A549 (cell line): ENCODE results near the gene MEGF6. TPM values are rescaled to one million over a fixed set of nuclear protein-coding genes. Genes with fewer than 3 reads are reported as not detected.

ENCODE experiments used
- ATAC-seq, 2 experiments: fragments of 200-7000 bp in 1 of 2; fragments of >200 bp in 1 of 2; cut with Nextera tagmentation in 1 of 2; cut with Tn5 transposase in 1 of 2; 3 replicates each; pipeline versions ENCODE4 v1.8.0 to v1.9.1; 2018 to 2020; ENCODE audit warnings: mild to moderate bottlenecking in 1 of 2, moderate library complexity in 1 of 2
- CTCF ChIA-PET: fragments of 300-600 bp; sonication (Branson Sonifier 250); formaldehyde crosslinking; extraction: SDS; loops from one replicate; lab custom pipeline; 2021; ENCODE audit warnings: antibody characterized with exemption, inconsistent platforms; lab: Yijun Ruan, JAX
- POLR2A ChIA-PET: fragments of 350-600 bp; formaldehyde crosslinking; extraction: SDS; loops from one replicate; lab custom pipeline; 2021; ENCODE audit warnings: antibody characterized with exemption, inconsistent platforms; lab: Yijun Ruan, JAX
- DNase-seq, 2 experiments: peaks; one replicate each; pipeline versions ENCODE4 v3.0.0 to v3.0.0-alpha.2; 2011 to 2016; ENCODE audit warnings: low read depth in 1 of 2, low spot score in 1 of 2
- FAIRE-seq: peaks from 2 replicates; lab custom pipeline; 2011; peaks lifted over from hg19 to GRCh38; lab: Jason Lieb, UNC
- H3K27ac ChIP-seq, 2 experiments: fragments of >200 bp; sonication (Bioruptor Twin); formaldehyde crosslinking; 3 replicates each; pipeline ENCODE4 v1.5.1; 2016 to 2017
- H3K4me1 ChIP-seq: fragments of >200 bp; sonication (Bioruptor Twin); formaldehyde crosslinking; 3 replicates; pipeline ENCODE4 v1.6.1; 2016
- H3K4me2 ChIP-seq: fragments of >200 bp; sonication (Bioruptor Twin); formaldehyde crosslinking; 3 replicates; pipeline ENCODE4 v1.6.1; 2016
- H3K4me3 ChIP-seq: fragments of >200 bp; sonication (Bioruptor Twin); formaldehyde crosslinking; 3 replicates; pipeline ENCODE4 v1.5.1; 2016
- H3K9me3 ChIP-seq: fragments of >200 bp; sonication (Bioruptor Twin); formaldehyde crosslinking; 3 replicates; pipeline ENCODE4 v1.6.1; 2016
- CBX2 ChIP-seq: fragments of 200-600 bp; sonication (generic); IDR thresholded peaks from 2 replicates; pipeline ENCODE4 v1.6.1; 2016; ENCODE audit warnings: low read depth, mild to moderate bottlenecking, borderline replicate concordance
- CHD2 ChIP-seq: fragments of 150-350 bp; IDR thresholded peaks from 2 replicates; pipeline ENCODE4 v1.6.1; 2014; ENCODE audit warnings: low read length; ENCODE audit not compliant: partially characterized antibody
- FOSL2 ChIP-seq, 2 experiments: fragments of 450-650 bp in 1 of 2; fragments of >200 bp in 1 of 2; sonication (Bioruptor Twin) in 1 of 2; formaldehyde crosslinking; IDR thresholded peaks; 2 replicates each; pipeline versions ENCODE4 v1.5.0 to v1.6.1; 2016 to 2020; ENCODE audit warnings: mild to moderate bottlenecking in 1 of 2, moderate library complexity in 1 of 2
- FOXS1 ChIP-seq: fragments of 250-450 bp; sonication (Bioruptor Pico); IDR thresholded peaks from 2 replicates; pipeline ENCODE4 v1.5.0; 2020; ENCODE audit warnings: mild to moderate bottlenecking, moderate library complexity
- GATA3 ChIP-seq: IDR thresholded peaks from 2 replicates; pipeline ENCODE4 v1.6.1; 2012; ENCODE audit warnings: borderline replicate concordance
- HDAC2 ChIP-seq: fragments of 200-600 bp; sonication (generic); IDR thresholded peaks from 2 replicates; pipeline ENCODE4 v1.6.1; 2016
- HEYL ChIP-seq: fragments of 250-450 bp; sonication (Bioruptor Pico); IDR thresholded peaks from 2 replicates; pipeline ENCODE4 v1.8.0; 2021; ENCODE audit warnings: mild to moderate bottlenecking, moderate library complexity
- JUNB ChIP-seq: fragments of >200 bp; sonication (Bioruptor Twin); formaldehyde crosslinking; IDR thresholded peaks from 2 replicates; pipeline ENCODE4 v1.6.1; 2016
- KDM1A ChIP-seq: fragments of 200-600 bp; sonication (generic); IDR thresholded peaks from 2 replicates; pipeline ENCODE4 v1.6.1; 2016; ENCODE audit warnings: low read depth, mild to moderate bottlenecking
- MAFK ChIP-seq: fragments of 450-650 bp; IDR thresholded peaks from 2 replicates; pipeline ENCODE4 v1.6.1; 2014; ENCODE audit not compliant: partially characterized antibody
- MYC ChIP-seq: IDR thresholded peaks from 2 replicates; pipeline ENCODE4 v1.6.1; 2012; ENCODE audit warnings: mild to moderate bottlenecking, inconsistent platforms, low read length, improper control_type of control experiment, borderline replicate concordance
- NPAS2 ChIP-seq: fragments of 250-450 bp; sonication (Bioruptor Pico); IDR thresholded peaks from 2 replicates; pipeline ENCODE4 v1.8.0; 2022; ENCODE audit warnings: mild to moderate bottlenecking, moderate library complexity, borderline replicate concordance
- NR3C1 ChIP-seq: fragments of >200 bp; sonication (Bioruptor Twin); formaldehyde crosslinking; IDR thresholded peaks from 3 replicates; pipeline ENCODE4 v1.6.1; 2017
- PHF8 ChIP-seq: fragments of 200-600 bp; sonication (generic); IDR thresholded peaks from 2 replicates; pipeline ENCODE4 v1.6.1; 2016; ENCODE audit warnings: low read depth, mild to moderate bottlenecking, antibody characterized with exemption, moderate library complexity, borderline replicate concordance
- POLR2A ChIP-seq: IDR thresholded peaks from 2 replicates; pipeline ENCODE4 v1.6.1; 2012; ENCODE audit warnings: mild to moderate bottlenecking, low read length
- RARB ChIP-seq: fragments of 250-450 bp; sonication (Bioruptor Pico); IDR thresholded peaks from 2 replicates; pipeline ENCODE4 v1.8.0; 2021; ENCODE audit warnings: mild to moderate bottlenecking, moderate library complexity
- RFX5 ChIP-seq: fragments of 450-650 bp; IDR thresholded peaks from 2 replicates; pipeline ENCODE4 v1.7.1; 2014; ENCODE audit warnings: antibody characterized with exemption, mild to moderate bottlenecking, moderate library complexity
- TFCP2L1 ChIP-seq: fragments of 250-450 bp; sonication (Bioruptor Pico); IDR thresholded peaks from 2 replicates; pipeline ENCODE4 v1.5.0; 2021; ENCODE audit warnings: mild to moderate bottlenecking
- ZNF302 ChIP-seq: fragments of 250-450 bp; sonication (Bioruptor Pico); IDR thresholded peaks from 2 replicates; pipeline ENCODE4 v1.9.0; 2021; ENCODE audit warnings: inconsistent platforms, mild to moderate bottlenecking, moderate library complexity
- ZSCAN20 ChIP-seq: fragments of 250-450 bp; sonication (Bioruptor Pico); IDR thresholded peaks from 2 replicates; pipeline ENCODE4 v1.8.0; 2022; ENCODE audit warnings: mild to moderate bottlenecking, moderate library complexity
- WGBS: methylation state at CpG from one replicate; pipeline ENCODE4 v1.1.6; 2017; ENCODE audit errors: missing lambda C conversion rate; 5-methylcytosine and 5-hydroxymethylcytosine counted together
- polyA plus RNA-seq, 4 experiments: library from polyadenylated mRNA; depleted of rRNA in 3 of 4; stranded (reverse); fragments of >200 nt; fragmentation: RNase III in 1 of 4; extraction: RNeasy Plus Mini Kit Qiagen cat#74134 plus additional on column Dnase treatment in 1 of 4; gene quantifications; 2 replicates in 3 of 4; 3 replicates in 1 of 4; pipeline ENCODE4 v1.2.3, GENCODE V29; 2011 to 2017
- TF ChIP-seq, protein P1 (sequence below): fragments of >200 bp; sonication (Bioruptor Twin); formaldehyde crosslinking; IDR thresholded peaks from 3 replicates; pipeline ENCODE4 v1.5.1; 2016
- TF ChIP-seq, protein P2 (sequence below): IDR thresholded peaks from 2 replicates; pipeline ENCODE4 v1.6.1; 2012; ENCODE audit warnings: low read depth, borderline replicate concordance

The MEGF6 gene
- polyA plus RNA-seq, 2 of the 4 experiments (the other 2 are of a cell fraction) = 0.66 to 13.7 TPM

DNA sequence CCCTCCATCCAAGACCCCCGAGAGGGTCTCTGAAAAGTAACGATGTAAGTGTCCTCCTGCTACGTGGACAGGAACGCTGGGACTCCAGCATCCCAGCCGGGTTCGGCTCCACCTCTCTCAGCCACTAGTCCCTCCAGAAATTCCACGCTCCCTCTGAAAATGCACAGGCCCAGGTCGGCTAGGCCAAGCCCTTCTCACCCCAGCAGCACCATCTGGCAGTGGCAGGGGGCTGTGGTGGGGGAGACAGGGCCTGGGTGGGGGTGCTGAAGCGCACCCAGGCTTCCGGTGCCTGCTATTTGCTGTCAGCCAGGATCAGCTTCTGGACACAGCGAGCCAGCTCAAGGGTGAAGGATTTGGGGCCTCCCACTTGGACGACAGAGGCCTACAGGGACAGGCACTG, 83.5 kb downstream of the MEGF6 start:
- Histone ChIP-seq H3K4me3 (no peak overlapping the region), H3K9me3 (no peaks in the 10 kb centered on the region), H3K4me1 (peaks cover 12% of the 10 kb centered on the region; the same call in 1 of the 3 replicates), H3K4me2 (no peak overlapping the region), H3K27ac (no peak overlapping the region)
- ChIA-PET POLR2A (no interaction called here), CTCF (interaction anchor here (1.2 to 3.4 kb wide), 5 partner anchors 9 to 74 kb away, joined by 3 to 10 read pairs (median 5); no protein-coding TSS in a partner anchor)
- TF ChIP-seq CBX2 = no peak
- no peak for TF ChIP-seq RARB (CRISPR knock-in tag)
- TF ChIP-seq KDM1A = no peak
- TF ChIP-seq NR3C1 = no peak
- no peak for TF ChIP-seq HEYL (CRISPR knock-in tag)
- TF ChIP-seq PHF8 = no peak
- no peak for TF ChIP-seq FOXS1 (CRISPR knock-in tag)
- no peak for TF ChIP-seq GATA3
- no peak for TF ChIP-seq JUNB
- TF ChIP-seq FOSL2 (IDR thresholded peaks at IDR 0.05) = no peak
- TF ChIP-seq FOSL2 (CRISPR knock-in tag; IDR thresholded peaks at IDR 0.05) = no peak
- no peak for TF ChIP-seq ZSCAN20 (CRISPR knock-in tag)
- TF ChIP-seq CHD2 = no peak
- no peak for TF ChIP-seq MYC
- no peak for TF ChIP-seq NPAS2
- TF ChIP-seq HDAC2 = no peak
- no peak for TF ChIP-seq TFCP2L1 (CRISPR knock-in tag)
- TF ChIP-seq, protein P1, sequence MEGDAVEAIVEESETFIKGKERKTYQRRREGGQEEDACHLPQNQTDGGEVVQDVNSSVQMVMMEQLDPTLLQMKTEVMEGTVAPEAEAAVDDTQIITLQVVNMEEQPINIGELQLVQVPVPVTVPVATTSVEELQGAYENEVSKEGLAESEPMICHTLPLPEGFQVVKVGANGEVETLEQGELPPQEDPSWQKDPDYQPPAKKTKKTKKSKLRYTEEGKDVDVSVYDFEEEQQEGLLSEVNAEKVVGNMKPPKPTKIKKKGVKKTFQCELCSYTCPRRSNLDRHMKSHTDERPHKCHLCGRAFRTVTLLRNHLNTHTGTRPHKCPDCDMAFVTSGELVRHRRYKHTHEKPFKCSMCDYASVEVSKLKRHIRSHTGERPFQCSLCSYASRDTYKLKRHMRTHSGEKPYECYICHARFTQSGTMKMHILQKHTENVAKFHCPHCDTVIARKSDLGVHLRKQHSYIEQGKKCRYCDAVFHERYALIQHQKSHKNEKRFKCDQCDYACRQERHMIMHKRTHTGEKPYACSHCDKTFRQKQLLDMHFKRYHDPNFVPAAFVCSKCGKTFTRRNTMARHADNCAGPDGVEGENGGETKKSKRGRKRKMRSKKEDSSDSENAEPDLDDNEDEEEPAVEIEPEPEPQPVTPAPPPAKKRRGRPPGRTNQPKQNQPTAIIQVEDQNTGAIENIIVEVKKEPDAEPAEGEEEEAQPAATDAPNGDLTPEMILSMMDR = no peak
- TF ChIP-seq MAFK = no peak
- no peak for TF ChIP-seq POLR2A
- DNase-seq (no peak), ATAC-seq (no peak), FAIRE-seq (no peak)
- 86% methylated on average over 5 of the region's 12 CpGs for WGBS

DNA sequence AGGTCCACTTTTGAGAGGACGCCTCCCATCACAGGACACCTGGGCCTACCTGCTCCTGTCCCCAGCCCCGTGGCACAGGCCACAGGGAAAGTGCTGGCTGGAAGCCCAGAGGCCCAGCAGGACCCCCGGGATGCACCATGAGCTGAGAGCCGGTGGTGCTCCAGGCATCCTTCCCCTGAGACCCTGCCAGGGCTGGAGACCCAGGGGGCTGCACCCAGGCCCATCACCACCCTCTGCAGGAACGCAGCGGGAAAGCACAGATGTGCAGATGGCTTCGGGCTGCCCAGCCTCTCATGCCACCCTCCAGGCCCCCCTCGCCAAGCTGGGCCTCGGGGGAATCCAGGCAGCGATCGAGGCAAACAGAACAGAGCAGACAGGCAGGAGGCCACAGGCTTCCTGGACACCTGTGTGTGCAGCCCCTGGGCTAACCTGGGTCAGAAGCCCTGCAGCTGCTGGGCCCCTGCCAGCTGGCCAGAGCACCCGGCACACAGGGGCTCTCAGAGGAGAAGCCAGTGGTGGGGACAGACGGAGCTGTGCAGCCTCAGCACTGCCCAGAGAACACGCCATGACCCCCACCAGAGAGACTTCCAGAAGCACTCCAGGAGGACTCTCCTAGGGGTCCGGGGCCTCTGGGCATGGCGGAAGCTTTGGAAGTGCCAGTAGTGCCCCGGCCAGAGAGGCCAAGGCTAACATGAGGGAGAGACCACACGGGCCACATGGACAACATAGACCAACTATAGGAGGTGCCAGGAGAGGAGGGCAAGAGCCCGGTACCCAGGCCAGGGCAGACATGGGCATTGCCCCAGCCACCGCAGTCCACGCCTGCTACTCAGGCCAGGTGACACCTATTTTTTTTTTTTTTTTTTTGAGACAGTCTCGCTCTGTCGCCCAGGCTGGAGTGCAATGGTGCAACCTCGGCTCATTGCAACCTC, 85.5 kb downstream of the MEGF6 start:
- Histone ChIP-seq H3K4me1 (peaks cover 12% of the 10 kb centered on the region; the same call in 1 of the 3 replicates), H3K27ac (no peak overlapping the region), H3K9me3 (no peaks in the 10 kb centered on the region), H3K4me2 (no peak overlapping the region), H3K4me3 (no peak overlapping the region)
- ChIA-PET POLR2A (no interaction called here), CTCF (interaction anchor here (0.7 to 1.8 kb wide), 4 partner anchors 7 to 547 kb away, joined by 3 to 7 read pairs (median 6); no protein-coding TSS in a partner anchor)
- WGBS = 89% methylated on average over 14 of the region's 24 CpGs
- no peak for FAIRE-seq
- ATAC-seq = no peak
- DNase-seq = no peak
- TF ChIP-seq FOXS1 (CRISPR knock-in tag) = no peak
- TF ChIP-seq RFX5 = no peak
- no peak for TF ChIP-seq NR3C1
- no peak for TF ChIP-seq CHD2
- TF ChIP-seq, protein P2, sequence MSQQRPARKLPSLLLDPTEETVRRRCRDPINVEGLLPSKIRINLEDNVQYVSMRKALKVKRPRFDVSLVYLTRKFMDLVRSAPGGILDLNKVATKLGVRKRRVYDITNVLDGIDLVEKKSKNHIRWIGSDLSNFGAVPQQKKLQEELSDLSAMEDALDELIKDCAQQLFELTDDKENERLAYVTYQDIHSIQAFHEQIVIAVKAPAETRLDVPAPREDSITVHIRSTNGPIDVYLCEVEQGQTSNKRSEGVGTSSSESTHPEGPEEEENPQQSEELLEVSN = no peak
- no peak for TF ChIP-seq ZNF302
